B cell (primary cell): ENCODE data around the gene DISP2. TPM values are rescaled to one million over a fixed set of nuclear protein-coding genes. Genes with fewer than 3 reads are reported as not detected.

Experiments used
- ATAC-seq: fragments of 200-7000 bp; cut with Tn5 transposase; one replicate; pipeline ENCODE4 v1.10.0; 2021; ENCODE audit warnings: low read depth, mild to moderate bottlenecking, moderate number of reproducible peaks, moderate library complexity
- CTCF ChIA-PET: fragments of 350-600 bp; sonication (Branson Sonifier 250); formaldehyde crosslinking; loops from one replicate; lab custom pipeline; 2021; ENCODE audit warnings: antibody characterized with exemption, inconsistent platforms; lab: Charles Lee
- POLR2A ChIA-PET: fragments of 350-600 bp; sonication (Branson Sonifier 250); formaldehyde crosslinking; loops from one replicate; lab custom pipeline; 2021; ENCODE audit warnings: antibody characterized with exemption; lab: Charles Lee
- DNase-seq: peaks from one replicate; pipeline ENCODE4 v3.0.0; 2013
- H2AFZ ChIP-seq: 2 replicates; pipeline ENCODE4 v1.6.1; 2012; ENCODE audit warnings: mild to moderate bottlenecking, low read depth, low read length; ENCODE audit not compliant: insufficient read depth, poor library complexity, severe bottlenecking
- H3K27ac ChIP-seq, 2 donors: 1 replicate in 1 of 2; 2 replicates in 1 of 2; pipeline ENCODE4 v1.5.1; 2012 to 2013; ENCODE audit warnings: low read length in 2 of 2, mild to moderate bottlenecking in 2 of 2, moderate library complexity in 1 of 2
- H3K27me3 ChIP-seq, 4 experiments: fragments of 200-600 bp in 1 of 4; sonication (generic) in 1 of 4; replicated peaks in 1 of 4; 1 replicate in 2 of 4; 2 replicates in 2 of 4; pipeline versions ENCODE4 v1.6.1 to v1.7.0; 2013 to 2016; ENCODE audit warnings: low read length in 3 of 4, mild to moderate bottlenecking in 2 of 4, mixed read lengths in 1 of 4, moderate library complexity in 1 of 4; ENCODE audit not compliant: insufficient read depth in 4 of 4, control insufficient read depth in 3 of 4; ENCODE audit errors: control extremely low read depth in 1 of 4
- H3K36me3 ChIP-seq, 2 experiments: replicated peaks in 1 of 2; 1 replicate in 1 of 2; 2 replicates in 1 of 2; pipeline versions ENCODE4 v1.6.1 to v1.7.1; 2013; ENCODE audit warnings: low read length in 1 of 2; ENCODE audit not compliant: insufficient read depth in 2 of 2, control insufficient read depth in 1 of 2; ENCODE audit errors: control extremely low read depth in 1 of 2, extremely low read depth in 1 of 2
- H3K4me1 ChIP-seq, 2 donors: fragments of 200-600 bp in 1 of 2; sonication (generic) in 1 of 2; 1 replicate in 1 of 2; 2 replicates in 1 of 2; pipeline versions ENCODE4 v1.5.1 to v1.6.1; 2013 to 2017; ENCODE audit warnings: low read length in 2 of 2; ENCODE audit not compliant: control insufficient read depth in 2 of 2, insufficient read depth in 2 of 2
- H3K4me2 ChIP-seq: replicated peaks from 2 replicates; pipeline ENCODE3; 2012; ENCODE audit warnings: mild to moderate bottlenecking, low read depth, low read length; ENCODE audit not compliant: poor library complexity, severe bottlenecking
- H3K4me3 ChIP-seq, 5 experiments: fragments of 200-600 bp in 1 of 5; sonication (generic) in 1 of 5; 1 replicate in 3 of 5; 2 replicates in 2 of 5; pipeline versions ENCODE4 v1.5.1 to v1.7.0; 2011 to 2016; ENCODE audit warnings: low read length in 4 of 5, mild to moderate bottlenecking in 4 of 5, low read depth in 2 of 5, control low read depth in 1 of 5, moderate library complexity in 1 of 5; ENCODE audit not compliant: insufficient read depth in 1 of 5; ENCODE audit errors: control extremely low read depth in 1 of 5, extremely low read depth in 1 of 5
- H3K79me2 ChIP-seq: fragments of 200-600 bp; sonication (generic); one replicate; pipeline ENCODE4 v1.6.0; 2016; ENCODE audit warnings: low read length; ENCODE audit not compliant: control insufficient read depth, insufficient read depth
- H3K9ac ChIP-seq: fragments of 200-600 bp; sonication (generic); 2 replicates; pipeline ENCODE4 v1.6.1; 2017; ENCODE audit warnings: mild to moderate bottlenecking, low read length, moderate library complexity
- H3K9me3 ChIP-seq, 3 donors: one replicate each; pipeline versions ENCODE4 v1.6.1 to v1.7.1; 2013; ENCODE audit warnings: low read length in 2 of 3; ENCODE audit not compliant: control insufficient read depth in 2 of 3, insufficient read depth in 1 of 3; ENCODE audit errors: control extremely low read depth in 1 of 3
- H4K20me1 ChIP-seq: 2 replicates; pipeline ENCODE4 v1.6.0; 2012; ENCODE audit warnings: mild to moderate bottlenecking, low read length; ENCODE audit not compliant: insufficient read depth, control insufficient read depth, poor library complexity, severe bottlenecking
- H3K27ac Mint-ChIP-seq: one replicate; pipeline ENCODE4 v1.8.0; 2021; ENCODE audit warnings: mixed read lengths
- H3K27me3 Mint-ChIP-seq: one replicate; pipeline ENCODE4 v1.8.0; 2021; ENCODE audit warnings: mixed read lengths
- H3K4me1 Mint-ChIP-seq: one replicate; pipeline ENCODE4 v1.8.0; 2021; ENCODE audit warnings: mixed read lengths
- H3K4me3 Mint-ChIP-seq: one replicate; pipeline ENCODE4 v1.8.0; 2021; ENCODE audit warnings: mixed read lengths
- H3K9me3 Mint-ChIP-seq: one replicate; pipeline ENCODE4 v1.8.0; 2022; ENCODE audit warnings: mixed read lengths; ENCODE audit not compliant: insufficient read depth
- CTCF ChIP-seq: fragments of 200-600 bp; IDR thresholded peaks from one replicate; pipeline ENCODE4 v1.8.0; 2022; ENCODE audit warnings: antibody characterized with exemption, mild to moderate bottlenecking
- EZH2 ChIP-seq: IDR thresholded peaks from 2 replicates; pipeline ENCODE4 v1.6.1; 2012; ENCODE audit warnings: borderline replicate concordance, low read depth, mild to moderate bottlenecking, moderate library complexity, low read length; ENCODE audit not compliant: insufficient read depth, poor library complexity, severe bottlenecking
- WGBS: methylation state at CpG from one replicate; pipeline ENCODE4 v1.1.5; 2013; ENCODE audit warnings: missing lambda C conversion rate; ENCODE audit not compliant: insufficient coverage; 5-methylcytosine and 5-hydroxymethylcytosine counted together
- intact Hi-C: fragments of 100-400 bp; cut with micrococcal nuclease; formaldehyde crosslinking; loops from one replicate; pipeline ENCODE4 v1.10.0; 2022
- polyA plus RNA-seq: library from polyadenylated mRNA; depleted of rRNA; stranded (reverse); fragments of >200 nt; gene quantifications from 2 replicates; pipeline ENCODE4 v1.2.3, GENCODE V29; 2012
- total RNA-seq, 2 donors: library from RNA; stranded (reverse); fragments of 120-200 nt in 1 of 2; gene quantifications; 1 replicate in 1 of 2; 2 replicates in 1 of 2; pipeline versions ENCODE4 v1.2.3 to v1.2.4, GENCODE V29; 2013 to 2022

DISP2 gene
- total and polyA plus RNA-seq, 2 donors (not counting 1 experiment from before 2014, with no cell fraction given): 0.13 to 0.71 TPM

GRCh38 chr15:40358471-40359353, 693 bp downstream of the DISP2 start:
- DNase-seq (no peak), ATAC-seq (peak; percentile 25)
- Histone ChIP-seq H3K4me2 (peak overlapping the region; percentile 98), H4K20me1 (peaks cover 29% of the 10 kb centered on the region), H2AFZ (peak overlapping the region; percentile 75), H3K79me2 (peaks cover 7% of the 10 kb centered on the region), H3K27me3 (peaks cover 0 to 6% (median 0%) of the 10 kb centered on the region in 4 experiments), H3K36me3 (peaks cover 0 to 7% of the 10 kb centered on the region in 2 experiments), H3K4me3 (peak overlapping the region in 4 of 5 experiments; percentile 48 to 78 (median 56)), H3K9ac (peak overlapping the region; percentile 73), H3K4me1 (peaks cover 6 to 11% of the 10 kb centered on the region in 2 donors), H3K27ac (no peak overlapping the region), H3K9me3 (no peaks in the 10 kb centered on the region)
- peaks cover 12% of the 10 kb centered on the region for H3K4me1 Mint-ChIP-seq
- peaks cover 8% of the 10 kb centered on the region for H3K27me3 Mint-ChIP-seq
- intact Hi-C loops: loop anchor here (1.0 kb wide), 3 partner anchors 10 to 82 kb away; partner anchors contain the start of genes BAHD1 and KNSTRN
- TF ChIP-seq EZH2 (no peak), CTCF (no peak)
- H3K27ac Mint-ChIP-seq: no peak overlapping the region
- WGBS: 9% methylated on average over 29 of the region's 31 CpGs
- H3K4me3 Mint-ChIP-seq: peak overlapping the region; percentile 81
- ChIA-PET POLR2A (interaction anchor here (1.1 kb wide), 1 partner anchor 10 kb away, joined by 3 read pairs; no protein-coding TSS in a partner anchor), CTCF (interaction anchor here (1.0 to 1.2 kb wide), 2 partner anchors 10 to 80 kb away, joined by 3 read pairs; no protein-coding TSS in a partner anchor)
- no peaks in the 10 kb centered on the region for H3K9me3 Mint-ChIP-seq

- no peak for TF ChIP-seq CTCF
- H2AFZ ChIP-seq: no peak overlapping the region
- ATAC-seq (no peak), DNase-seq (no peak)
- H3K79me2 ChIP-seq: peaks cover 21% of the 10 kb centered on the region
- peaks cover 0 to 6% (median 0%) of the 10 kb centered on the region in 4 experiments for H3K27me3 ChIP-seq
- ChIA-PET CTCF (no interaction called here), POLR2A (no interaction called here)
- intact Hi-C loops: no loop called here
- Mint-ChIP-seq H3K9me3 (no peaks in the 10 kb centered on the region), H3K27ac (no peak overlapping the region), H3K4me3 (peak overlapping the region; percentile 81), H3K27me3 (peaks cover 8% of the 10 kb centered on the region), H3K4me1 (peaks cover 12% of the 10 kb centered on the region)
- H4K20me1 ChIP-seq: peaks cover 42% of the 10 kb centered on the region
- H3K9me3 ChIP-seq: no peaks in the 10 kb centered on the region
- no peak overlapping the region for H3K27ac ChIP-seq
- H3K4me2 ChIP-seq: no peak overlapping the region
- H3K9ac ChIP-seq: no peak overlapping the region
- WGBS: 93% methylated on average over 2 of the region's 4 CpGs
- peaks cover 6 to 11% of the 10 kb centered on the region in 2 donors for H3K4me1 ChIP-seq
- peaks cover 0 to 7% of the 10 kb centered on the region in 2 experiments for H3K36me3 ChIP-seq
- no peak overlapping the region for H3K4me3 ChIP-seq
Measured at GRCh38 chr15:40360015-40360414, 2.0 kb downstream of the DISP2 start.
